OCI-LY3 (cell line): ENCODE results near the gene STAB1.

ENCODE experiments used
- H2AFZ ChIP-seq: fragments of 200-600, 300-600 bp; shearing (Covaris generic); 2 replicates; pipeline ENCODE4 v1.6.0; 2014; ENCODE audit warnings: antibody characterized with exemption, low read depth, low read length
- H3K27ac ChIP-seq: fragments of 200-600, 300-600 bp; sonication (generic); 2 replicates; pipeline ENCODE4 v1.5.1; 2014; ENCODE audit warnings: mild to moderate bottlenecking, low read length, moderate library complexity, mixed read lengths
- H3K27me3 ChIP-seq: fragments of 200-600, 300-600 bp; sonication (generic); 2 replicates; pipeline ENCODE4 v1.6.1; 2014; ENCODE audit warnings: low read depth, low read length, mixed read lengths
- H3K36me3 ChIP-seq: fragments of 200-600, 300-600 bp; sonication (generic); replicated peaks from 2 replicates; pipeline ENCODE3; 2014; ENCODE audit warnings: low read depth, low read length, mixed read lengths
- H3K4me1 ChIP-seq: fragments of 300-600, 200-600 bp; sonication (generic); 2 replicates; pipeline ENCODE4 v1.6.1; 2014; ENCODE audit warnings: low read length, mixed read lengths
- H3K4me2 ChIP-seq: fragments of 200-600, 300-600 bp; sonication (generic); 2 replicates; pipeline ENCODE4 v1.6.1; 2014; ENCODE audit warnings: low read length, mixed read lengths
- H3K4me3 ChIP-seq: fragments of 300-600, 200-600 bp; sonication (generic); 2 replicates; pipeline ENCODE4 v1.5.1; 2014; ENCODE audit warnings: antibody characterized with exemption, mild to moderate bottlenecking, low read length, moderate library complexity
- H3K79me2 ChIP-seq: fragments of 300-600, 200-600 bp; shearing (Covaris generic); 2 replicates; pipeline ENCODE4 v1.6.1; 2014; ENCODE audit warnings: mild to moderate bottlenecking, low read length, mixed read lengths
- H3K9ac ChIP-seq: fragments of 300-600, 200-600 bp; shearing (Covaris generic); 2 replicates; pipeline ENCODE4 v1.6.0; 2014; ENCODE audit warnings: mild to moderate bottlenecking, low read length, moderate library complexity
- H3K9me3 ChIP-seq: fragments of 200-600, 300-600 bp; shearing (Covaris generic); 2 replicates; pipeline ENCODE4 v1.6.1; 2014; ENCODE audit warnings: low read length, mixed read lengths; ENCODE audit not compliant: insufficient read depth
- H4K20me1 ChIP-seq: fragments of 200-600, 300-600 bp; sonication (generic); 2 replicates; pipeline ENCODE4 v1.6.1; 2016; ENCODE audit warnings: low read length, mixed read lengths; ENCODE audit not compliant: insufficient read depth
- EZH2phosphoT487 ChIP-seq: fragments of 200-600 bp; shearing (Covaris generic); IDR thresholded peaks from 2 replicates; pipeline ENCODE4 v1.6.1; 2018; ENCODE audit warnings: antibody characterized with exemption, mixed run types, low read depth
- TF ChIP-seq, protein P1 (sequence below): fragments of 200-600, 300-600 bp; sonication (generic); IDR thresholded peaks from 2 replicates; pipeline ENCODE4 v1.5.1; 2014; ENCODE audit warnings: antibody characterized with exemption, low read length, low read depth

The STAB1 gene

DNA sequence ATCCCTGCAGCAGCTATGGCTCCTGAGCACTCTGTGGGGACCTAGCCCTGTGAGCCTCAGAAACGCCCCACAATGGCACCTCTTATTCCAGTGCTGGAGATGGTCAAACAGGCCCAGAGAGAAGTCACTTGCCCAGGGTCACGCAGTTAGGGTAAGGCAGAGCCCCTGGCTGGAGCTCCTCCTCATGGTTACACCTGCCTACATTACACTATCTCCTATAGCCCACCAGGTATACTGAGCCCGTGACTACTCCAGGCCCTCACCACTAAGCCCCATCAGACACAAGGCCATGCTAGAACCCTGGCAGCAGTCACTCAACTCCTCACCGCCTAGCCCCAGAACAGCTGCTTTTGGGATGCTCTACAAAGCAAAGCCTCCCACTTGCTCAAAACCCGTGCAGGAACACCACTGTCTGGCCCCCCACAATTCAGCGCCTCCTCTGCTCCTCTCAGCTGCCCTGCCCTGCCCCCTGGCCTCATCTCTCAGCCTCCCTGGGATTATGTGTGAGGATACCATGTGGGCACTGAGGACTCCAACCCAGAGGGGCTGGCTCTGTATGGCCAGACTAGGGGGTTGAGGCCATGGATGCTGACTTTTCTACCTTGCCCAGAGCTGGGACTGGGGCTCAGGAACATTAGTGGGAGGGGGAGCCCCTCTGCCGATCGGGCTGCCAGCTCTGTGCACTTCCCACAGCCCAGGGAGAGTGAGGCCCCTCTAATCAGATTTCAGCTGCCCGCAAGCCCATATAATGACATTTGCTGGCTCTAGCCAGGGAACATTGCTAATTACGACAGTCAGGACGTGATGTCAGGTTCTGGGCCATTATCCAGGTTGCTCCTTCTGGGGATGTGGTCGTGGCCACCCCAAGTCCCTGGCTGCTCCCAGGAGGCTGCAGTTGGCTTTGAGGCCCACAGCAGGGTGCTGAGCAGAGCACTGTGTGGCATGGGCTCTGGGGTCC is 34.5 kb downstream of the STAB1 start:
- no peak overlapping the region for H2AFZ ChIP-seq
- peaks cover 26% of the 10 kb centered on the region for H3K36me3 ChIP-seq
- no peak for TF ChIP-seq EZH2phosphoT487
- TF ChIP-seq, protein P1, sequence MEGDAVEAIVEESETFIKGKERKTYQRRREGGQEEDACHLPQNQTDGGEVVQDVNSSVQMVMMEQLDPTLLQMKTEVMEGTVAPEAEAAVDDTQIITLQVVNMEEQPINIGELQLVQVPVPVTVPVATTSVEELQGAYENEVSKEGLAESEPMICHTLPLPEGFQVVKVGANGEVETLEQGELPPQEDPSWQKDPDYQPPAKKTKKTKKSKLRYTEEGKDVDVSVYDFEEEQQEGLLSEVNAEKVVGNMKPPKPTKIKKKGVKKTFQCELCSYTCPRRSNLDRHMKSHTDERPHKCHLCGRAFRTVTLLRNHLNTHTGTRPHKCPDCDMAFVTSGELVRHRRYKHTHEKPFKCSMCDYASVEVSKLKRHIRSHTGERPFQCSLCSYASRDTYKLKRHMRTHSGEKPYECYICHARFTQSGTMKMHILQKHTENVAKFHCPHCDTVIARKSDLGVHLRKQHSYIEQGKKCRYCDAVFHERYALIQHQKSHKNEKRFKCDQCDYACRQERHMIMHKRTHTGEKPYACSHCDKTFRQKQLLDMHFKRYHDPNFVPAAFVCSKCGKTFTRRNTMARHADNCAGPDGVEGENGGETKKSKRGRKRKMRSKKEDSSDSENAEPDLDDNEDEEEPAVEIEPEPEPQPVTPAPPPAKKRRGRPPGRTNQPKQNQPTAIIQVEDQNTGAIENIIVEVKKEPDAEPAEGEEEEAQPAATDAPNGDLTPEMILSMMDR, result no peak
- no peak overlapping the region for H3K4me2 ChIP-seq
- peaks cover 35% of the 10 kb centered on the region for H3K79me2 ChIP-seq
- no peaks in the 10 kb centered on the region for H3K9me3 ChIP-seq
- H4K20me1 ChIP-seq, result peaks cover 23% of the 10 kb centered on the region
- H3K27ac ChIP-seq, result no peak overlapping the region
- no peak overlapping the region for H3K9ac ChIP-seq
- H3K4me1 ChIP-seq, result peaks cover 15% of the 10 kb centered on the region
- H3K4me3 ChIP-seq, result no peak overlapping the region
- no peaks in the 10 kb centered on the region for H3K27me3 ChIP-seq

DNA sequence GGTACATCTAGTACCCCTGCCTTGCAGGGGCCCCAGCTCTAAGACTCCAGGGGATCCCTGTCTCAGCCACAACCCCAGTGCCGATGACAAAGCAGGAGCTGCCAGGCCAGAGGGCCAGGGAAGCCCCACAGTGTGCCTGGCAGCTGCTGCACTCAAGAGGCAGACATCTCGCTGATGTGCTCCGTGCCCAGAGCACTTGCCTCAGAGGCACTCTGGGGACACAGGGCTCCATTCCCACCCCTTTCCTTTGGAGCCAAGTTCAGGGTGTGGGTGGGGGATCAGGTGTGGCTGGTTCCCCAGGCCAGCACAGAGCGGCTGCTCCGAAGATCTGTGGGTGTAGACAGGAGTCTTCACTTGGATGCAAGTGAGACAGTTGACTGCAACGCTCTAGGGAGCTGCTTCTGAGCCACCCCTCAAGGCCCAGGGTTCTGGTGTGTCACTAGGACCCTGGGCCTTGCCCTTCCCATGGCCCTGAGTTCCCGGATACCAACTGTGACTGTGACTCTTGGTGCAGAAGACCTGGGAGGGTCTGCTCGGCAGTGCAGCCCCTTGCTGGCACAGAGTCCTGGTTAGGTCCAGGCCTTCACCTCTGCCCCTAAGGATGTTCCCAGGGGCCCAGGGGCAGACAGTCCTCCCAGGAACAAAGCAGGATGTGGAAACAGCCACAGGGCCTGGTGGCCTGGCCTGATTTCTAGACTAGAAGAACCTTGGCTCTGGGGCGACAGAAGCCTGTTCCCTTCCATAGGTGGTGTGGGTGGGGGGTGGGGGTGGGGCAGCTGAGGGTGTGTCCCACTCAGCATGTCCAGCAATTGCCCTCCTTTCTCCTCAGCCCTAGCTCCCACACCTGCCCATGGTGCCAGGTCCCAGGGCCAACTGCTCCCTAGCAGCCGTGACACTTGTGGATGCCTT is 36.0 kb downstream of the STAB1 start:
- no peaks in the 10 kb centered on the region for H3K27me3 ChIP-seq
- no peak overlapping the region for H3K4me2 ChIP-seq
- H3K79me2 ChIP-seq, result peaks cover 35% of the 10 kb centered on the region
- no peaks in the 10 kb centered on the region for H3K9me3 ChIP-seq
- no peak overlapping the region for H3K27ac ChIP-seq
- peaks cover 21% of the 10 kb centered on the region for H3K4me1 ChIP-seq
- TF ChIP-seq EZH2phosphoT487, result no peak
- TF ChIP-seq, protein P1, result no peak
- peaks cover 23% of the 10 kb centered on the region for H4K20me1 ChIP-seq
- H3K4me3 ChIP-seq, result no peak overlapping the region
- H3K9ac ChIP-seq, result no peak overlapping the region
- peaks cover 20% of the 10 kb centered on the region for H3K36me3 ChIP-seq
- H2AFZ ChIP-seq, result no peak overlapping the region

DNA sequence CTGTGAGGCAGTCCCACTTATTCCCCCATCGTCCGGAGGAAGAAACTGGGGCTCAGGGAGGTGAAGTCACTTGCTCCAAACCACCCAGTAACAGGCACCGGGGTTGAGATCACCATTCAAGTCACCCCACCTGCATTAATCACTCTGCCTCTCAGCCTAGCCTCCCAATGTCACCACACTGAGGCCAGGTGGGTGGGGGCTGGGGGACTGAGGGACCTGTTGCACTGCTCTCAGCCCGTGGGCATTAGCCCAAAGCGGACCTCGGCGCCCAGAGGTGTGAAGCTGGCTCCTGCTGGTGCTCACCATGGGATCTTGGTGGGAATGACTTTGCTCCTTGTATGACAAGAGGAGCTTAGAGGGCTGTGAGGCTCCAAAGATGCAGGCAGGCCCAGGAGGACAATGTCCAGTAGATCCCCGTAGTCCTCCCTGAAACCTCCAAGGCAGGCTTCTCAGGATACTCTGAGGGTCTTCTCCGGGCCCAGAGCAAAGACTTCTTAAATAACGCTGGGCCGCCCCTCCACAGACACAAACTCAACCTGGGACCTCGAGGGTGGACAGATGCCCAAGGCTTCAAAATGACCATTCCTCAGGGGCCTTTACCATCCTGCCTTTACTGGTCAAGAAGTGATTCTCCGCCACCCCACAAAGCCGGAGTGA is 36.9 kb downstream of the STAB1 start:
- H2AFZ ChIP-seq, result no peak overlapping the region
- peaks cover 40% of the 10 kb centered on the region for H3K79me2 ChIP-seq
- no peak overlapping the region for H3K27ac ChIP-seq
- H3K27me3 ChIP-seq, result no peaks in the 10 kb centered on the region
- TF ChIP-seq EZH2phosphoT487, result no peak
- TF ChIP-seq, protein P1, result no peak
- H3K4me1 ChIP-seq, result peaks cover 21% of the 10 kb centered on the region
- peaks cover 23% of the 10 kb centered on the region for H4K20me1 ChIP-seq
- H3K4me2 ChIP-seq, result peak overlapping the region; percentile 83
- H3K9ac ChIP-seq, result peak overlapping the region; percentile 86
- peaks cover 18% of the 10 kb centered on the region for H3K36me3 ChIP-seq
- peak overlapping the region; percentile 90 for H3K4me3 ChIP-seq
- no peaks in the 10 kb centered on the region for H3K9me3 ChIP-seq
